Stimulated activated CD8-positive, alpha-beta memory T cell treated with anti-CD3 and anti-CD28 coated beads, Interleukin-4, amount 100 ng/mL, for 1 hour (primary cell): ENCODE results near the gene INCENP.

Experiments
- DNase-seq, 2 donors: peaks; one replicate each; pipeline ENCODE4 v3.0.0-alpha.2; 2020; ENCODE audit warnings: low read depth in 2 of 2, low spot score in 1 of 2

Gene INCENP

GRCh38 chr11:62124186-62125113 lies 639 bp downstream of the INCENP start:
- DNase-seq: no peak

- no peak for DNase-seq
These were observed 1.5 kb downstream of the INCENP start for GRCh38 chr11:62125316-62125715.

- no peak for DNase-seq
These were observed 2.1 kb downstream of the INCENP start for GRCh38 chr11:62125881-62126280.

GRCh38 chr11:62127426-62127825 lies 3.6 kb downstream of the INCENP start:
- no peak for DNase-seq

- no peak for DNase-seq
These were observed 4.3 kb downstream of the INCENP start for GRCh38 chr11:62127941-62128770.

GRCh38 chr11:62128835-62129234 lies 5.0 kb downstream of the INCENP start:
- DNase-seq: no peak

- no peak for DNase-seq
These were observed 5.9 kb downstream of the INCENP start for GRCh38 chr11:62129590-62130282.

- no peak for DNase-seq
These were observed 6.7 kb downstream of the INCENP start for GRCh38 chr11:62130283-62131169.

GRCh38 chr11:62131170-62131464 lies 7.3 kb downstream of the INCENP start:
- no peak for DNase-seq

- no peak for DNase-seq
These were observed 8.4 kb downstream of the INCENP start for GRCh38 chr11:62132191-62132590.

GRCh38 chr11:62132689-62133293 lies 9.0 kb downstream of the INCENP start:
- DNase-seq: no peak

GRCh38 chr11:62133328-62134065 lies 9.7 kb downstream of the INCENP start:
- no peak for DNase-seq

GRCh38 chr11:62137276-62137861 lies 13.6 kb downstream of the INCENP start:
- no peak for DNase-seq

GRCh38 chr11:62137881-62138629 lies 14.2 kb downstream of the INCENP start:
- DNase-seq: no peak

- DNase-seq: no peak
These were observed 15.0 kb downstream of the INCENP start for GRCh38 chr11:62138630-62139425.

- DNase-seq: no peak
These were observed 15.9 kb downstream of the INCENP start for GRCh38 chr11:62139526-62140303.
